Epidermal melanocyte (primary cell): ENCODE data around the gene ELOVL1.
"Not testable (repeated sequence)": the region's sequence is repeated elsewhere in the genome, so short reads cannot be mapped to it uniquely, and the experiment has no call there.

Experiments
- DNase-seq: peaks from one replicate; pipeline ENCODE4 v3.0.0; 2011; ENCODE audit warnings: low spot score; ENCODE audit not compliant: insufficient read length

The ELOVL1 gene

DNA sequence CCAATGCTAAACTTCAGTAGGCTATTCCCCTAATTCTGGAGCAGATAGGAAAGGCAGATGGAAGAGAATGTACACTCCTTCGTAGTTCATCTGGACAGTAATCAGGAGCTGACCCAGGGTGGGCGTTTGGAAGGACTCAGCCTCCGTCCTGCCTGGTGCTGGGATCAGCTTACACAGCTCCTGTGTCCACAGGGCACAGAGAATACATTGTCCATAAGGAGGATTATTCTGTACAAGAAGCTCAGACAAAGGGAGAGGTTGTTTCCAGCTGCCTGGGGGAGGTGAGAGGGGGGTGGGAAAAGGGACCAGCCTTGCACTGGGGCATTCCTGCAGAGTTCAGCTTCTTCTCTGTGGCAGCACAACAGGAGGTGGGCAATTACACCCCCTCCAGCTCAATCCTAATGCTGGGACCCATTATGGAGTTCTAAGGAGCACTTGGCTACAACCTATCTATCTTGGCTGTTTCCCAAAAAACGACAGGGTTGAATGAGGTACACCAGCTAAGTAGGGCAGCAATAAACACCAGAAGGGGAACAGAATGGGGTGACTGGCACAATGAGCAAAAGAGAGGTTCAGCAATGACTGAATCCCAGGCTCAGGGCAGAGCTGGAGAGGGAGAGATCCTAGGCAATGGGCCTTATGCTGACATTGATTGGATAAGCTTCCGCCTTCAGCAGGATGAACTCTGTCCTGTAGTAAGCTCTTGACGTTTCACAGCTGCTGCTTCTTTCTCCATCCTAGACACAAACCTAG lies 14.4 kb upstream of the ELOVL1 start:
- no peak for DNase-seq

DNA sequence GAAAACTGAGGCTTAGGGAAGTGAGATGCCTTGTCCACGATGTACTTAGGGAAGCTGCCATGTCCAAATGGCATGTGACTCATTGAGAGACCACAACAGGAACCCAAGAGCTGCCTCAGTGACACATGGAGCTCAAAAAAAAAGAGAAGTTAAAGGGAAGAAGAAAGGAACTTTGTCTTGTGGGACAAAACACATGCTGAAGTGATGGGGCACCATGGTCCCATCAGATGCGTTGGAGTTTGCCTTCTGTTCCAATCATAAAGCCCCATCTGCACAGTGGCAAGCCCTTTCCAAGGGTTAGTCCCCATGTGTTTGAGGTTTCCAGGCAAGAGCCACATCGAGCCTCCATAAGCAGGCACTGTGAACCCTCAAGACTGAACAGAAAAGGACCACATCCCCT lies 13.8 kb upstream of the ELOVL1 start:
- DNase-seq: no peak

DNA sequence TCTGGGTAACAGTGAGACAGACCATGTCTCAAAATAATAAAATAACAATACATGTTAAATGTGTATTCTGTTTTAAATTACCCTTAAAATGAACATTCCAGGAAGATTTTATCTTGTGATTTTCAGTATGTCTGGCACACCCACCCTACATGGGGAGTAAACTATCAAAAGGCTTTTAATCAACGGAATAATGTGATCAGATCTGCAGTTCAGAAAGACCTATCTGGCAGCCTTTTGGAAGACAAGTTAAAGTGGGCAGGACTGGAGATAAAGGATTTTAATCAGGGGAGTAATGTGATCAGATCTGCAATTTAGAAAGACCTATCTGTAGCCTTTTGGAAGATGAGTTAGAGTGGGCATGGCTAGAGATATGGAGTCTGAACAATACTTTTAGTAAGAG lies 11.7 kb upstream of the ELOVL1 start:
- no peak for DNase-seq

DNA sequence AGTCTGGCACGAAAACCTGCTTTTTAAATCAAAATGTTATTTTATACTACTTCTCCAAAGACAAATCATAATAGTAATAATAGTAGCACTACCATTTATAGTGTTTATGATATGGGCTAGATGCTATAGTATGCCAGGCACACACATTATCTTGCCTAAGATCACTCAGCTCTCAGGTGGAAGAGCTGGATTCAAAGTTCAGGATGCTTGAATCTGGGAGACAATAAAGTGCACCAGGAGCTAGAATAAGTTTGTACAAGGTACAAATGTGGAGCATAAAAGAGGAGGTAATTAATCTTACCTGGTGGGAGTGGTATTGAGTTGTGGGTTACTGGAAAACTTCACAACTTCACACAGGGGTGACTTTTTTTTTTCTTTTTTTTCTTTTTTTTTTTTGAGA lies 10.0 kb upstream of the ELOVL1 start:
- DNase-seq: no peak

DNA sequence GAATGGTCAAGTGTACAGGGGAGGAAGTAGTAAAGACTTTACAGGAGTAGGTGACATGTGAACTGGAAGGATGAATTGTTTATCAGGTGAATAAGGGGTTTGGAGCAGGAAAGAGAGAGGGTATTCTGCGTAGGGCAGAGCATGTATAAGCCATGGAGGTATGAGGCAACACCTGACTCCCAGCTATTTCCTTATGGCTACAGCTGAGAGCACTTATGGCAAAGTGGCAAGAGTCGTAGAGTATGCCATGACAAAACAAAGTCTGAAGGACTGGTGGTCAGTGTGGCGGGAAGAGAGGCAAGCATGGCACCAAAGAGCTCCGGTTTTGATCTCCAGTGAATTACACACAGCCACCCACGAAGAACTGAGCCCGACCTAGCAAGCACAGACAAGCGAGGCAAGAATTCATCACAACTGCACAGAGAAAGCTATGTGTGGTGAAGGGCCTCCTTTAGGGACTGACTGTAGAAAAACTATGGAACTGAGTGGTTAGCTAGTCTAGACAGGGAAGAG lies 9.0 kb upstream of the ELOVL1 start:
- no peak for DNase-seq

DNA sequence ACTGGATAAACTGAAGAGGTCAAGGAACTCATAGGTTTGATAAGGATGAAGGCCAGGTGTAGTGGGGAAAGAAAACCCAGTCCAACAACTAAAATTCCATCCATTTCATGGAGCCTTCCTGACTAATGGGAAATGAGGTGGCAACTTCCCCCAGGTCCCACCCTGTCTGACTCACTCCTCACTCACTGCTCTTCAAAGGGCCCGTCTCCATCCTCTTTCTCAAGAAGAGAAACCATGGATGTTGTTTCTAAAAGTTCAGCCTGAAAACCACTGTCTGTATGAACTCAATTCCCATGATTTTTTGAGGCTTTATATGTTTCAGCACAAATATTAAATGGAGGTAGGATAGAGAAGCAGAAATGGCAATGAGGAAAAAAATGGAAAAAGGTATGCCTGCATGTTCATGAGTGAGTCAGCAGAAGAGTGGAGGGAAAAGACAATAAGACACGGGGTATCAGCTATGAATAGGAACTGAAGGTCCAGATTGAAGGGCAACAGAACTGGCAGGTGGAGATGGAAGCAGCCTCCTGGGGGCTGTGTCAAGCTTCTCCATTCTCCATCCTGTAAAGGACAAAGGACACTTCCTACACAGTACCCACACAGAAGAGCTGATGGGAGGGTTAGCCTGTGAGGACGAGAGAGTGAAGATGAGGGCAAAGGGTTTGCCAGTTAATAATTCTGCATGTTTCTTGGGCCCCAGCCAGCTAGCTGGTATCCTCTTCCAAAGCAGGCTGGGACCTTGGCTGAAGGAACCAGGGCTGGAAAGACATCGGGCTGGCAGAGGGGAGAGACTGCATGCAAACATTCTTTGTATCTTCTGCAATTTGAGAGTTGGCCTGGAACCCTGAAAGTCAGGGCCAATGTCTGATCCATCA lies 5.5 kb upstream of the ELOVL1 start:
- no peak for DNase-seq

DNA sequence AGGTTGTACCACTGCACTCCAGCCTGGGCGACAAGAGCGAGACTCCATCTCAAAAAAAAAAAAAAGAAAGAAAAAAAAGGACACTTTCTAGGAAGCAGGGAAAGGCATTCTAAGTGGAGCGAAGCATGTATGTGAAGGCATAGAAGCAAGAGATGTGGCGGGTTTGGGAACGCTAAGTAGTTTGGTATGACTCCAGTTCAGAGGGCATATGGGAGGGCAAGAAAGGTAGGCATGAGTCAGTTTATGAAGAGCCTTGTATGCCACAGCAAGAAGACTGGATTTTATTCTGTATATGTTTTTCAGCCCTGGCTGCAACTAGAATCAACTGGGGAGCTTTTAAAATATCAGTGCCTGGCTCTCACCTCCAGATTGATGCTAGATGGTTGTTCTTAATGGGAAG lies 4.4 kb upstream of the ELOVL1 start:
- no peak for DNase-seq

DNA sequence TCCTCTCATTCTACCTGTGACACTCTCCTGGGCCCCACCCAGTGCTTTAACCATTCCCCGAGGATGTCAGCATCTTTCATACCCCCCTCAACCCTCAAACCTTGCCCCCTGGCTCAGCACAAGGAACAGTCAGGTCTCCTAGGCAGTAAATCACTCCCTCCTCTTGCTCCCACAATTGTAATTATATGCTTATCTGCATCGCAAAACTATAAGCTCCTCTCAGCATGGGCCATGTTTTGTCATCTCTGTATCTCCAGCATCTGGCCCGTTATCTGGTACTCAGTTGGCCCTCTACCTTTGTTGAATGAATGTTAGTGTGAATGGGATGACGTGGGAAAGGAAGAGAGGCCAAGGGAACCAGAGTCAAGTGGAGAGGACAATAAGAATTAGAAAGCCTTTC lies 2.8 kb upstream of the ELOVL1 start:
- no peak for DNase-seq

DNA sequence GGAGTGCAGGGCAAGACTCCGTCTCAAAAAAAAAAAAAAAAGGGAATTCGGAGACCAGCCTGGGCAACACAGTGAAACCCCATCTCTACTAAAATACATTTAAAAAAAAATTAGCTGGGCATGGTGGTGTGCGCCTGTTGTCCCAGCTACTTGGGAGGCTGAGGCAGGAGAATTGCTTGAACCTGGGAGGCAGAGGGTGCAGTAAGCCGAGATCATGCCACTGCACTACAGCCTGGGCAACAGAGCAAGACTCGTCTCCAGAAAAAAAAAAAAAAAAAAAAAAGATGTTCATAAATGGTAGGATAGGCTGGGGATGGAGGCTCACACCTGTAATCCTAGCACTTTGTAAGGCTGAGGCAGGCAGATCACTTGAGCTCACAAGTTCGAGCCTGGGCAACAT lies 2.0 kb upstream of the ELOVL1 start:
- not testable (repeated sequence) for DNase-seq

DNA sequence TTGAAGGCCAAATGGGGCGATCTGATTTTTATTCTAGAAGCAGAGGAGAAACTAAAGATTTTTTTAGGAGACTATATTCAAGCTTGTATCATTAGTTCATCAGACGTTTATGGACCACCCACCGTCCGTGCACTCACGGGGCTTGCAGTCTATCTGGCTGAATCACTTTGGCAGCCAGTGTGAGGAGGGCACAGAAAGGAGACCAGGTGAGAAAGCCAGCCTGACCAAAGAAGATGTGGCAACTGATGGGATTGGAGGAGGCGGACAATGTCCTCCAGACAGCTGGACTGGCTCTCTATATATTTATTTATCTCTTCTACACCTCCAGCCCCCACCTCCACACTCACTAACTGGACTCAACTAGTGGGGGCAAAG lies 822 bp upstream of the ELOVL1 start:
- no peak for DNase-seq

DNA sequence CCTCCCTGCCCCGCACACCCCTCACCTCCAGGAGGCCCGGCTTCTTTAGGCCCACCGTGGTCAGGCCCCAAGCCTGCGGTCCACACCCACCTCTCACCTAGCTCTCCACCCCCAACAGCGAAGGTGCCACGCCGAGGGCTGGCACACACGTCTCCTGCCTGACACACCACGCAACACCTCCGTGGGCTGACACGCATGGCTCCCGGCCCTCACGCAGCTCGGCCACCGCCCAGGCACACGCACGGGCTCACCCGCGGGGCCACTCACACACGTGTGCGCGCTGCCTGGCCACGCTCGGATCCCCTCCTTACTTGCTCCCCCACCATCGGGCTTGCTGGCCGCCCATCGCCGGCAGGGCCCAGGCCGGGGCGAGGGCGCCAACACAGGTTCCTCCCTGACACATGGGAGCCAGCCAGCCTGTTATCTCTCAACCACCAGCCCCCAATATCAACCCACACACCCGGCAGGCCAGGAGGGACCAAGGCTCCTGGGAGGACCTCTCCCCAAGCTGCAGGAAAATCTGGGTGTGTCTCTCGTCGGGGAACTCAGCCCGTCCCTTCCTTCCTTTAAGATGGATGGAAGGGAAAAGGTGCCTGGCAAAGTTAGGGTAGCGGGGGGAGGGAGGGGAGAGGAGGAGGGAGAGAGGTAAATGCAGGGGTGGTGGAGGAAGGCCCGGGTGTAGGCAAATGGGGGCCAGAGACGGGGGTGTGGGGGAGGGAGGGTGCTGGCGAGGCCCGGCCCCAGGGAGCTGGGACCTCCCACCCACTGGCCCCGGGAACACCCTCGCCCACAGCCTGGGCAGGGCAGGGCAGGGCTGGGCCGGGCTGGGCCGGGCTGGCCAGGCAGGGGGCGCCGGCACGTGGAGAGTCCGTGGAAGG lies 546 bp downstream of the ELOVL1 start:
- DNase-seq: no peak

DNA sequence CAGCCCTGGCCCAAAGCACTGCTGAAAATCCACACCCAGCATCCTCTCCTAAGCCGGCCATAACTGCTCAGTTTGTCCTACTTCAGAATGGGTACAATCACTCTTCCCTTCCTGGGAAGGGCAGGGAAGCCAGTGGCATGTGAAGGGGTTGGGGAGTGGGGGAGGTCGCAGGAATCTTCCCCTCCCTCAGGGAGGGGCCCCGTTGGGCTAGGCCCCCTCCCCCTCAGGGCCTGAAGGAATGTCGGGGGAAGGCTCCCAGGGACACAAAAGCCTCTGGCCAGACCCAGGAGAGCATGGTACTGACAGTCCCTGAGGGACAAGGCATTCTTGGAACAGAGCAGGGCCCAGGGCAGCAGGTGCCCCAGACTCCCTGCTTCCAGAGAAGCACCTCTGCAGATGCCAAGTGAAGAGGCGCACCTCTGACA lies 1.2 kb downstream of the ELOVL1 start:
- DNase-seq: no peak

DNA sequence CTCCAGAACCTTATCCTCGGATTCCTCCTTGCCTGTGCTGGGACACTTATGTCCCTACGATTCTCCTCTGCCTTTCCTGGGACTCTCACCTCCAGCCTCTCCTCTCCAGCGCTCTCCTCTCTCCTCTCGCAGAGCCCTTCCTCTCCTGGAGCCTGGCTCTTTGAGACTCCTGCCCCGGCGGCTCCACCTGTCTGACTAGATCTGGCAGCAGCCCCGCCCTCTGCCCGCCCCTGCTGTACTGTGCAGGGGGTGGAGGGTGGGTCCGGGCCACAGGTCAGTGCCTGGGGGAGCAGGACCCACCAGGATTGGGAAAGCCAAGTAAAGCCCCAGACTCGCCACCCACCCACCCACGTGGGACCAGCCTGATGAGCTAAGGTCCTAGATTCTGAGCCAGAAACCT lies 1.6 kb downstream of the ELOVL1 start:
- no peak for DNase-seq

DNA sequence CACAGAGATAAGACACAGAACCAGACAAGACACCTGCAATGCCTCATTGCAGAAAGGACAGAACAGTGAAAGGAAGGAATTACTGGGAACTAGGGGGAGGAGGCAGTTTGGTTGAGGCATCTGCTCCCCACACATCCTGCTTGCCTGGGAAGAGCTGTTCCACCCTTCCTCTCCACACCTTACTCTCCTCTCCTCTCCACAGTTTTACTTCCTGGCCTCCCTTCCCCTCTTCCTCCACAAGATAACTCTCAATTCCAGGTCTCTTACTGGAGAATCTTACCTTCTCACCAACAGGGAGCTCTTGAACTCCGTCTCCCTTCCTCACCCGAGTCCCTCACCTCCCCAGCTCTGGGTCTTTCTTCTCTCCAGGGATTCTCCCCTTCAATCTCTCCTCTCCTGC lies 2.1 kb downstream of the ELOVL1 start:
- DNase-seq: no peak

DNA sequence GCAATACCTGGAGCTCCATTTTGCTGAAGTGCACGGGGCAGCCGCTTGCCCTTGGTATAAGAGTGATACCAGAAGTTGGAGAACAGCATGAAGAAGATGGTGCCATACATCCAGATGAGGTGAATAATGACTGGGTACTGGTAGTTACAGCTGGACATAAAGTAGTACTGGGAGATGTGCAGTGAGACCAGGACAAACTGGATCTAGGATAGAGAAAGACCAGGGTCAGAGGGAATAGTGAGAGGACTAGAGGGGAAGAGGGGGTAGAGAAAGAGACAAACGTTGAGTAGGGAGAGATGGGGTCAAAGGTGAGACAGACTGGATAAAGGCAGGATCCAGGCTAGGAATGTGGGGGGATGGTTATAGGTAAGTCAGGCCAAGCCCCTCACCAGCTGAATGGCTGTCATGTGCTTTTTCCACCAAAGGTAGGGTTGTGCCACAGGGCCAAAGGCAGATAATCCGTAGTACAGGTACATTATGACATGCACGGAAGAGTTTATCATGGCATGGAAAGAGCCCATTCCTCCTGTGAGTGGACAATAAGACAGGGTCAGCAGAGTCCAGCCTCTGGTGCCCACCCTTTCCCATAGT lies 3.8 kb downstream of the ELOVL1 start:
- no peak for DNase-seq

DNA sequence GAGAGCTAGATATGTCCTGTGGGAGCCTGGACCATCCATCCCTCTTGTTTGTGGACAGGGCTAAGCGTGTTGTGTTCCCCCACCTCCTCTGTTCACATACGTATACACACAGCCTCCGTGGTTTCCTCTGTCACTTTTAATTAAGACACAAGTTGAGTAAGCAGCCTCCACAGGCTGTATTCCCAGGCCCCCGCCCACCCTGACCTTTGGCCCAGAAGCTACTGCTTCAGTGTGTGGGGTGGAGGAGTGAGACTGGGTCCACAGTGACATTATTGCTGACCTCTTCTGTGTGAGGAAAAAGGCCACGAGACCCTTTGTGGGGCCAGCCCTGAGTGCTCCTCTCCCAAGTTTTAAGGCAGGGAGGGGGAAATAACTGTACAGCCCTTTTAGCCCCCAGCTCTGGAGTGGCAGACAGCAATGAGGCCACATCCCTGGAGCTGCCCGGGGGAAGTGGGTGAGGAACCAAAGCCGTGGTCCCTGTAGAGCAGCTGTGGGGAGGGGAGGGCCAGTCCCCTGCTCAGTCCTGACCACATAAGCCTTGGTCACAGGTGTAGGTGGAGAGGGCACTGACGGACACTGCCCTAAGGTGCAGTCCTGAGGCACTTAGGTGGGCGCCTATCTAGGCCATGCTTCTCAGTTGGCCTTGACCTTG lies 4.4 kb downstream of the ELOVL1 start:
- no peak for DNase-seq

DNA sequence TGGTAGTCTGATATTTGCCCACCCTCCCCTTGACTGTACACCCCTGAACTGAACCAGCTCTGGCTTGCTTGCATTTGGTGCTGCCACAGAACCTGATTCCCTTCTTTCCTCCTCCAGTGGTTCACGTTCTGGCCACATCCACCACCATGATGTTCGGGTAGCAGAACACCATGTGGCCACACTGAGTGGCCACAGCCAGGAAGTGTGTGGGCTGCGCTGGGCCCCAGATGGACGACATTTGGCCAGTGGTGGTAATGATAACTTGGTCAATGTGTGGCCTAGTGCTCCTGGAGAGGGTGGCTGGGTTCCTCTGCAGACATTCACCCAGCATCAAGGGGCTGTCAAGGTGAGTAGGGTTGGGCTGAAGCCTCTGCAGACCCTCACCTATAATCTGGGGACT lies 7.2 kb downstream of the ELOVL1 start:
- DNase-seq: no peak

DNA sequence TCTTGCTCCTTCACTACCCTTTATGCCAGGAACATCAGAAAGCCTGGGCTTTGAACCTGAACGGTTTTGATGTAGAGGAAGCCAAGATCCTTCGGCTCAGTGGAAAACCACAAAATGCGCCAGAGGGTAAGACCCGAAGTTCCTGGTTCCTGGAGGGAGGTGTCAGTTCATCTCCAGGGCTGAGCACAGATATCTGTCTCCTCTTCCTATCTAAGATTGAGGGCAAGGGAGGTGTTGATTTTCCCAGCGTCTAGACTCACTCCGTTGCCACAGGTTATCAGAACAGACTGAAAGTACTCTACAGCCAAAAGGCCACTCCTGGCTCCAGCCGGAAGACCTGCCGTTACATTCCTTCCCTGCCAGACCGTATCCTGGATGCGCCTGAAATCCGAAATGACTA lies 8.1 kb downstream of the ELOVL1 start:
- no peak for DNase-seq

DNA sequence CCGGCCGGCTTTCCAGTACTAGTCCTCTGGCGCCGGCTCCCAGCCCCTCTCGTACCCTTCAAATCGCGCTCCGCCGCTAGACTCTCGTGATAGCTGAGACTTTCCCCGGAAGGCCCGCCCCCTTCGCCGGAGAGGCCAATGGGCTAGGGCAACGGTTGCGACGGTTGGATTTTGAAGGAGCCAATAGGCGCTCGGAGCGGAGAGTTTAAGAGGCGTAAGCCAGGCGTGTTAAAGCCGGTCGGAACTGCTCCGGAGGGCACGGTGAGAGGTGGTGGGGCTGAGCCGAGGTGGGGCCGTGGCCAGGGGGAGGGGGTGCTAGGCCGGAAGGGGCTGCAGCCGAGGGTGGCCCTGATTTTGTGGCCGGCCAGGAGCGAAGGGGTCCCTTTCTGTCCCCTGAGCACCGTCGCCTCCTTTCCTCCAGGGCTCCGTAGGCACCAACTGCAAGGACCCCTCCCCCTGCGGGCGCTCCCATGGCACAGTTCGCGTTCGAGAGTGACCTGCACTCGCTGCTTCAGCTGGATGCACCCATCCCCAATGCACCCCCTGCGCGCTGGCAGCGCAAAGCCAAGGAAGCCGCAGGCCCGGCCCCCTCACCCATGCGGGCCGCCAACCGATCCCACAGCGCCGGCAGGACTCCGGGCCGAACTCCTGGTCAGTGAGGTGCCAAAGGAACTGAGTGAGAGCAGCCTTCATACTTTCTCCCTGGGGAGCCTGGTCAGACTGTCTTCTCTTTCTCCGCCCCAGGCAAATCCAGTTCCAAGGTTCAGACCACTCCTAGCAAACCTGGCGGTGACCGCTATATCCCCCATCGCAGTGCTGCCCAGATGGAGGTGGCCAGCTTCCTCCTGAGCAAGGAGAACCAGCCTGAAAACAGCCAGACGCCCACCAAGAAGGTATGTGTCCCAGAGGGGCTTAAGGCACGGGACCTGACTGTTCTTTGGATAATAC lies 8.8 kb downstream of the ELOVL1 start, which contains the start of gene CDC20:
Gene CDC20 (plus strand): TSS at position 236 of the 948 bp plus-strand sequence. CDS start 235 bp downstream, at position 471.
- peak; percentile 91 for DNase-seq
